Neural cell (in vitro differentiated cells): Measurements from ENCODE around the gene ZSCAN1.

Experiments
- EP300 ChIP-seq: fragments of 450-650 bp; conservative IDR thresholded peaks from 2 replicates; pipeline ENCODE4 v1.6.1; 2014; ENCODE audit warnings: antibody characterized with exemption, mild to moderate bottlenecking, moderate library complexity; ENCODE audit not compliant: poor library complexity, severe bottlenecking
- EZH2 ChIP-seq: fragments of 200-600, 300-800 bp; shearing (Covaris generic), sonication (generic); IDR thresholded peaks from 2 replicates; pipeline ENCODE4 v1.6.1; 2014; ENCODE audit warnings: antibody characterized with exemption, low read length, borderline replicate concordance, mild to moderate bottlenecking; ENCODE audit not compliant: insufficient read depth, poor library complexity, severe bottlenecking
- POLR2AphosphoS5 ChIP-seq: IDR thresholded peaks from 2 replicates; pipeline ENCODE4 v1.6.1; 2012
- RAD21 ChIP-seq: fragments of 450-650 bp; conservative IDR thresholded peaks from 2 replicates; pipeline ENCODE4 v1.6.1; 2014; ENCODE audit warnings: antibody characterized with exemption, mild to moderate bottlenecking, moderate library complexity
- TAF1 ChIP-seq: IDR thresholded peaks from 2 replicates; pipeline ENCODE4 v1.6.1; 2012; ENCODE audit warnings: low read depth
- TF ChIP-seq, protein P1 (sequence below): fragments of 450-650 bp; IDR thresholded peaks from 2 replicates; pipeline ENCODE4 v1.5.1; 2014; ENCODE audit warnings: antibody characterized with exemption, mild to moderate bottlenecking, moderate library complexity; ENCODE audit not compliant: poor library complexity, severe bottlenecking

DNA sequence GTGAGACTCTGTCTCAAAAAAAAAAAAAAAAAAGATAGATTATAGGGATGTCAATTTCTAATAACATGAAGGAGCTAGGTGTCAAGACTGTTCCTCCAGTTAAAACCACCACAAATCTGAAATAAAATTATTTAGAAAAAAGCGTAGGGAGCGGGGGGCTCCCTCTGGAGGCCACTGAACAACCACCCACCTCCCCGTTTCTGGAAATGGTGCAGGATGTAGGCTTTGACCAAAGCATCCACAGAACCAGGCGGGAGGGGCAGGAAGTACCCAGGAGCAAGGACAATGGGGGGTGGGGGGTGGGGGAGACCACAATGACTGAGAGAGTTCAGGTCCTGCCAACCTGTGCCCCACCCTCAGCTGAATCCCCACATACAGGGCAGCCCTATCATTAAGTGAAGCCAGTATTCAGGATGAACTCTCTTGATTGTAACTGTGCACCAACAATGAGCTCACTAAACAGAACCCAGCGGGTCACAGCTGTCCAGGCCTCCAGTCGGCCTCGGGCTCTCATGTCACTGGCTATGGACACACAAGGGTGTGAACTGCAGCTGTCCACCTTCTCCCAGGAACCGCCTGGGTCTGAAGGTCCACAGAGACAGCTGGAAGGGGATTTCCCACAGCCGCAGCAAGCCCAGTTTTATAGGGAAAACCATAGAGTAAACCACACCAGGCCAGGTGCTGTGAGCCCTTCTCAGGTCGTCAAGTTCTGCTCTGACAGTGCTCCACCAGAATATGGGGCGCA lies 57.6 kb downstream of the ZSCAN1 start:
- no peak for TF ChIP-seq POLR2AphosphoS5
- TF ChIP-seq, protein P1, sequence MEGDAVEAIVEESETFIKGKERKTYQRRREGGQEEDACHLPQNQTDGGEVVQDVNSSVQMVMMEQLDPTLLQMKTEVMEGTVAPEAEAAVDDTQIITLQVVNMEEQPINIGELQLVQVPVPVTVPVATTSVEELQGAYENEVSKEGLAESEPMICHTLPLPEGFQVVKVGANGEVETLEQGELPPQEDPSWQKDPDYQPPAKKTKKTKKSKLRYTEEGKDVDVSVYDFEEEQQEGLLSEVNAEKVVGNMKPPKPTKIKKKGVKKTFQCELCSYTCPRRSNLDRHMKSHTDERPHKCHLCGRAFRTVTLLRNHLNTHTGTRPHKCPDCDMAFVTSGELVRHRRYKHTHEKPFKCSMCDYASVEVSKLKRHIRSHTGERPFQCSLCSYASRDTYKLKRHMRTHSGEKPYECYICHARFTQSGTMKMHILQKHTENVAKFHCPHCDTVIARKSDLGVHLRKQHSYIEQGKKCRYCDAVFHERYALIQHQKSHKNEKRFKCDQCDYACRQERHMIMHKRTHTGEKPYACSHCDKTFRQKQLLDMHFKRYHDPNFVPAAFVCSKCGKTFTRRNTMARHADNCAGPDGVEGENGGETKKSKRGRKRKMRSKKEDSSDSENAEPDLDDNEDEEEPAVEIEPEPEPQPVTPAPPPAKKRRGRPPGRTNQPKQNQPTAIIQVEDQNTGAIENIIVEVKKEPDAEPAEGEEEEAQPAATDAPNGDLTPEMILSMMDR = no peak
- no peak for TF ChIP-seq TAF1
- no peak for TF ChIP-seq EZH2
- TF ChIP-seq RAD21 = no peak
- no peak for TF ChIP-seq EP300
